NK-92 (cell line): ENCODE data around the gene BRAT1.

Experiments
- DNase-seq: peaks from one replicate; lab custom pipeline; 2025; ENCODE audit not compliant: unreplicated experiment; lab: John Stamatoyannopoulos, UW

BRAT1 gene

DNA sequence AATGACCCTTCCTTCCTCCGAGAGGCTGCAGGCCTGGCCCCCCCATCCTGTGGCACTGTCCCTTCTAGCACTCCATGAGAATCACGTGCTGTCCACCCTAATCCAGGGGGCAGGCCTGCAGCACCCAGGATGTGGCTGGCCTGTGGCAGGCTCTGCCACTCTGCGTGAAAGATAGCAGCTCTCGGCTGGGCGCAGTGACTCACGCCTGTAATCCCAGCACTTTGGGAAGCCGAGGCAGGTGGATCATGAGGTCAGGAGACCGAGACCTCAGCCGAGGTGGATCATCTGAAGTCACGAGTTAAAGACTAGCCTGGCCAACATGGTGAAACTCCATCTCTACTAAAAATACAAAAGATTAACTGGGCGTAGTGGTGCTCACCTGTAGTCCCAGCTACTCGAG, 54.6 kb downstream of the BRAT1 start:
- DNase-seq: no peak

DNA sequence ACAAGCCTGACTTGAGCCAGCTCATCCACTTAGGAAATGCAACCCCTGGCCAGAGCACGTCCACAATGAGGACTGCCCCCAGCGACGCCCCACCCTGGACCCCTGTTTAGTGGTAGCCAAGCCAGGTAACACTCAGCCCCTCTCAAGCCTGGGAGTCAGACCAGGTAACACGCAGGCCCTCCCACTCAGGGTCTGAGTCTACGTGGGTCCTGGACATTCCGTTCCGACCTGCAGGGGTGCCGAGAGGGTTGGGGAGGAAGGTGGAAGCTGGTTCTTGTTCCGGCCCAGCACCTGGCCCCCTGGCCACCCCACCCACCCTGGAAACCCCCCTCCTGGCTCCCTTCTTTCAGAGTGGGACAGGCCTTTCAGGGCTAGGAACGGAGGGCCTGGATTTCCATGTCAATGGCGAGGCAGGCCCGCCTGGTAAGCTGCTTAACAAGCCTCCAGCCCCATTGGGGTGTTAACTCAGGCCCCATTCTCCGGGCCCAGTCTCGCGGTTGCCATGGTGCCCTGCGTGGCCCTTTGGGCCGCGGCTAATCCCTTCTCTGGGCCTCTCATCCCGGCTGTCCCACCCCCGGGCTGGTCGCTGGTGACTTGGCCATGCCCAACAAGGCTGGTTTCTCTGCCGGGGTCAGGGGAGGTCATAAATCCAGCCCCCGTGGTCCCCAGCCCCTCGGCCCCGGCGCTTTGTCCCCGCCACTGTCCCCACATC, 55.4 kb downstream of the BRAT1 start:
- DNase-seq: no peak

DNA sequence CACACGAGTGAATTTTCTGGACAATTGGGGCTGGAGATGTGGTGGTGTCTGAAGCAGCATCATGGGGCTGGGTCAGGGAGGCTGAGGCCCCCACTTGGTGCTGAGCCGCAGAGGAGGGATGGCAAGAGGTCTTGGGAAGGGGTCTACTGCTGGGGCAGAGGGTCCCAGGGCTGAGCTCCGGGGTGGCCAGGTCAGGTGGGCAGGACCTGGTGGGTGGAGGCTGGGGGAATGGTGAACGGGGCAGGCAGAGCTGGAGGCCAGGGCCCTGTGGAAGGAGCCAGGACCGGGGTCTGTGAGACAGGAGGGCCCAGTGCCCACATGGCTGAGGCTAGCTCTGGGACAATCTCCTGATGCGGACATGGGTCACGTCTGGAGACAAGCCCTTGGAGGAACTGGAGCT, 56.1 kb downstream of the BRAT1 start:
- DNase-seq: no peak

DNA sequence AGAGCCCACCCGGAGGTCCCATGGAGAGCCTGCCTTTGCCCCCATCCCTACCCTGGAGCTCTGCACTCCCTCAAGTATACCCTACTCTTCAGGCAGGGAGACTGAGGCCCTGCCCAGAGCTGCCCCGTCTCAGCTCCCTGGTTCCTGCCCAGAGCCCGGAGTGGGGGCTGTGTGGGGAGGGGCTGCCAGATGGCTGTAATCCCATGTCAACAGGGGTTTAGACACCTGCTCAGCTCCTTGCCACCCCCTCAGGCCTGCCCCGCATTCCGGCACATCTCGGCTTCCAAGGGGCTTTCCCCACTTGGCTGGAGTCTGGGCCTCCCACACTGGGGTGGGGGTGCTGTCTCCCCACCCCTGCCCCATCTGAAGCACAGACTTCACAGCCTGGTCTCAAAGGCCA, 56.6 kb downstream of the BRAT1 start:
- no peak for DNase-seq

DNA sequence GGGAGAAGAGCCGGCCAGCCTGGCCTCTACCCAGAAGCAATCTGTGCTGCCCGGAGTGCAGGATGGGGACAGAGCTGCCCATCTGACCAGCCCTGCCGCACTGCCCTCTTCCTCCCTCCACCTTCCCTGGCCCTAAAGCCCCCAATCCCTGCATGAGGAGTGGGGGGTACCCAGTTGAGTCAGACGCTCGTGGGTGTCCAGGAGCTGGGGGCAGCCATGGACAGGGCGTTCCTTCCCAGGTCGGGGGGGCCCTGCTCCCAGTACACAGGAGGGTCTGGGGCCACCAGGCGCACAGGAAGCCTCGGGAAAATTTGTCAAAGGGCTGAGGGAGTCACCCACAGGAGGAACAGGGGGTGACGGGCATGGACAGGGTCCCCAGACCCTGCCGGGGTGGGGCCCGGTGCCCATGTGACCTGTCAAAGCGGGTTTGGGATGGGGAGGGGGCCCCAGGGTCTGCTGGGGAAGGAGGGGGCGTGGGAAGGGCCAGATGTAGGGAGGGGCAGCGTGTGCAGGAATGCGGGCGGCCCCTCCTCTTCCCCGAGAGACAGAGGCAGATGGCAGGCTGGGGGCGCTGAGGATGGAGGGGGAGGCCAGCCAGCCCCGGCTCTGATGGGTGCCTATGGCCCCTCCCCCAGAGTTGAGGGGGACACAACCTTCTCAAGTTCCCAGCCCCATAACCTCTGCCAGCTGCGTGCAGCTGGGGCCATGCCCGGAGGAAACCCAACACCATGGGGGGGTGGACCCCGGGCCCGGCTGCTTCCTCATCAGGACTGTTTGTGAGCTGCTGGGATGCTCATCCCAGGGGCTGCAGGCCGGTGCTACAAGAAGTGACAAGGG, 57.6 kb downstream of the BRAT1 start:
- no peak for DNase-seq

DNA sequence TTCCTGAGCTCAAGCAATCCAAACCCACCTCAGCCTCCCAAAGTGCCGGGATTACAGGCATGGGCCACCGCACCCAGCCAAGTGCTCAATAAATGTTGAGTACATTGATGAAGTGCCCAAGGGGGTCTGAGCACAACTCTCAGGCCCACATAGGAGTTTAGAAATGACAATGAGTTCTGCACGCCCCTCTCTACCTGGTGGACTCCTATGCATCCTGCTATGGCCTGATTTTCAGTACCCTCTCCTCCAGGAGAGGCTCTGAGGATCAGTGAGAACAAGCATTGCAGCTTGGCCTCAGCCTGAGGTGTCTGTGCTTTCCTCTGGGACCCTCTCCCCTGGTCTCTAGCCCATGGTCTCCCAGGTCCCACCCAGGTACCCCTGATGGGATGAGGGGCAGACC, 58.3 kb downstream of the BRAT1 start:
- no peak for DNase-seq

DNA sequence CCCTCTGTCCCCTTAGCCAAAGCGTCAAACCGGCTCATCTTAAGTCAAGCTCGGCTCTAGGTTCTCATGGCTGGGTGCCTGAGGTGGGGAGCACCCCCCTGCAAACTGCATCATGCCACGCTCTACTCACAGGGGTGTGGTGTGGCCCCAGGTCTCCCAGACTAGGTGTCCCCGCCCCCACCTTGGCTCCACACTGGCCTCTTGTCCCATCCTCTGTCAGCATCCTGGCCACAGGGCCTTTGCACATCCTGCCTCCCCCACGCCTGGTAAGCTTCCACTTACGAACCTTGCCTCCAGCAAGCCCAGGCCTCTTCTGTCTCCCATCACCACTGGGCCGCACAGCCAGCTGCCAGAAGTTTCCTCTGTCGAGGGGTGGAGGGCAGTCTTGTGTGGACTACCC, 58.9 kb downstream of the BRAT1 start:
- no peak for DNase-seq

DNA sequence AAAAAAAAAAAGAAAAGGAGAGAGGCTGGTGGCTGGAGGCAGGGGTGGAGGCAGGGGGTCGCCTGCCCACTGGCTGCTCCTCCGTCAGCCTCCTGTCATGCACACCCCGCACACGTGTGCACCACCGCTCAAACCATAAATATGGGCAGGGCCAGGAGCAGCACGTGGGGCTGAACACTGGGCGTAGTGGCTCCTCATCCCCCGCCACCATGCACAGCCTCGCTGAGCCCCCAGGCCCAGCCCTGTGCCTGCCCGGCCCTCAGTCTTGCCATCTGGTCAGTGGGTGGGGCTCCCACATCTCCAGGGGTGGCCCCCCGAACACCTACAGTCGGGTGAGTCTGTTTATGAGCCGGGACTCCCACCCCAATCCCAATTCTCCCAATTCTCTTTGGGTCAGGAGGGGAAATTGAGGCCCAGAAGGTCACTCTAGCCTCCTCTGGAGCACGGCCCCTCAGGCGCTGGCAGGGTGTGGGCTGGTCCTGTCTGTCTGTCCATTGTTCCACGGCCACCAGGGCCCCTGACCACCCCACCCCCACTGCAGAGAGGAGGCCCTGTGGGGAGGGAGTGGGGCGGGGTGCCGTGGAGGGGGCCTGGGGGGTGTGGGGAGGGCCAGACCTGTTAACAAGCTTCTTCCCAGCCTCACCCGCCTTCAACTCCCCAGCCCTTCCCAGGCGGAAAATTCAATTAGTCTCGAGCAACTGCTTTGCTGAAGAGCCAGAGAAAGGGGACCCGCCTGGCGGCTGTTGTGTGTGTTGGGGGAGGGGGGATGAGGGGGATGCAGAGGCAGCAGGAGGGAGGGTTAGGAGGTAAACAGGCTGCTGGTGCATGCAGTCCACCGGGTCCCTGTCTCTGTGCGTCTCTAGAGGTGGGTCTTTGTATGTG, 59.7 kb downstream of the BRAT1 start:
- DNase-seq: no peak

DNA sequence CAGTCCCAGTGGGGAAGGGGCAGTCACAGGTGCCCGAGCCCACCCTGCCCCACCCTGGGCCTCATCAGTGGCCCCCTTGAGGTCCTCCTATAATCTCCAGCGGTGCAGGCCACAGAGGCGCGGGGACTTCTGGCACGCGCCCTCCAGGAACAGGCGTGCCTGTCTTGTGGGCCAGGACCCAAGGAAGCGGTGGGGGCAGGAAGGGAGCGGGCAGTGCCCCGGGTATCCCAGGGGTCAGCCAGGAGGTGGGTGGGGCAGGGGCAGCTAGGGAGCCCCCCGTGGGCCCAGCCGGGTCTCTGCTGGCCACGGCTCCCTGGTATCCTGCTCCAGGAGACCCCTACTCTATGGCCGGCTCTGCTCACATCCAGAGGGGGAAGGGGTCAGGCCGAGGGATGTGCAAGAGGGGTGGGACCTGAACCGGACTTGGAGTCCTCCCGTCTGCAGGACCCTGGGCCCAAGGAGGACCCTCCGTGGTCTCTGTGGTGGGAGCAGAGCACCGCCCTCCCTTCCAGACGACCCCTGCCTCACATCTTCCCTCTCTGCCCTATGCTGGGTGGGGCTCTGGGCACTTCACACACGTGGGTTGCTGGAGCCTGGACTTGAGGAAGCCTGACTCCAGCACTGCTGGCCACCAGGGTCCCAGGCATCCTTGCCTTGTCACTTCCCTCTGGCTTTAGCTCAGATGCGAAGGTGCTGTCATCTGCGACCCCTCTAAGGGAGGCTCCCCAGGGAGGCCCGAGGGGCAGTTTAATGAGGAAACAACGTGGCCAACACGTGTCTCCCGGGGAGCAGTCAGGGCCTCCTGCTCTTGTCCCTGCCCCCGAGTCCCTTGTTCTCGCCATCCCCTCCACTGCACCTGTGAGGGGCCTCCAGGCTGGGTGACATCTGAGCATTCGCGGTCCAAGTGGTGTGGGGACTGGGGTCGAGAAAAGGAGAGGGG, 60.9 kb downstream of the BRAT1 start:
- DNase-seq: no peak

DNA sequence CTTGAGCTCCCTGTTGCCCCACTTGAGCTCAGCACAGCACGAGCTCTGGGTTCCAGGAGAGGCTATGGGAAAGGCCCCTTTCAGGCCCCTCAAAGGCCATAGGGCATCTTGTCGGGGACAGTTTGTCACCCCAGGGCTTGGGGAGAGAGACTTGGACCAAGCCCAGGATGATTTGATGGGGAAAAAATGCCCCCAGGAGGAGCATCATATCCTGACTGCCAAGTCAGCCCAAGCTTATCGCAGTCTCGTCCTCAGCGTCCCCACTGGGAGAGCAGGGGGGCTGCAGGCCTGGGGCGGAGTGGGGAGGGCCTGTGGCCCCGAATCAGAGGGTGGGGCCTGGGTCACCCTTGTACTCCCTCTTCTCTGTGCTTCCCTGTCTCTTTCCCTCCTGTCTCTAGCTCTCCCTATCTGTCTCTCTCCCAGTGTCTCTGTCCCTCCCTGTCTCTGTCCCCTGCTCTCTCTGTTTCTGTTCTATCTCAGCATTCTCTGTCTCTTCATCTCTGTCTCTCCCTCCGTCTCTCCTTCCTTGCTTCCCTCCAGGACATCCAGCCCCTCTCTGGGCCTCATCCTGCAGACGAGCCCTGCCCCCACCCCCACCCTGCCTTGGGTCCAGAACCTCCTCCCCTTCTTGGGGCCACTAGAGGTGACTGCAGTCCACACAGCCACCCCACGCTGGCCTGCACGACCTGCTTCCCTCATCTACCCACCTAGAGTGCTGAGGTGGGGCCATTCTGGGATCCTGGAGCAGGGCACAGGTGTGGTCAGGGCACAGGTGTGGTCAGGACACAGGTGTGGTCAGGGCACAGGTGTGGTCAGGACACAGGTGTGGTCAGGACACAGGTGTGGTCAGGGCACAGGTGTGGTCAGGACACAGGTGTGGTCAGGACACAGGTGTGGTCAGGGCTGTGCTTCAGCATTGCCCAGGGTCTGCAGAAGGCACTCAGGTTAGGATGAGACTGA, 61.8 kb downstream of the BRAT1 start:
- no peak for DNase-seq

DNA sequence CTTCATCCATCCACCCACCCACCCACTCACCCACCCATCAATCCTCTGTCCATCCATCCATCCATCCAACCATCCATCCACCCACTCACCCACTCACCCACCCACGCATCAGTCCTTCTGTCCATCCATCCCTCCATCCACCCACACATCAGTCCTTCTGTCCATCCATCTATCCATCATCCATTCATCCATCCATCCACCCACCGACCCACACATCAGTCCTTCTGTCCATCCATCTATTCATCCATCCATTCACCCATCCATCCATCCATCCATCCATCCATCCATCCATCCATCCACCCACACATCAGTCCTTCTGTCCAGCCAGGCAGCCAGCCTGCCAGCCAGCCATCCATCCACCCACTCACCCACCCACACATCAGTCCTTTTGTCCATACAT, 63.3 kb downstream of the BRAT1 start:
- no peak for DNase-seq

DNA sequence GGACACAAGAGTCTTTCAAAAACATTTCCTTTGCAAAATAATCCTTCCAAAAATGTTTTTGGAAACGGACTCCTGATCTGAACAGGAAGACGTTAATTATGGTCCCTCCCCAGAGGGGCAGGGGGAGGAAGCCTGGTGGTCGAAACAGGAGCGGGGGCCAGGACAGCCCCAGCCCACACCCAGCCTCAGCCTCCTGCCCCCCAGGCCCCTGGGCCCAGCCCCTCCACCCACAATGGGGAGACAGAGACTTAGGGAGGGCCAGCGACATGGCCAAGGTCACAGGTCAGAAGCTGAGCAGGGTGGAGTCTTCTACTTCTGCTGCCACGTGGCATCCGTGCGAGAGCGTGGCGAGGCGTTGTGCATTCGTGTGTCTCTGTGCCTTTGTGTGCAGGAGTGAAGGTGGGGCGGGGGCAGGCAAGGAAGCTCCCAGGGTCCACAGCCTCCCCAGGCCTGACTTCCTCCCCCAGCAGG, 65.1 kb downstream of the BRAT1 start:
- no peak for DNase-seq

DNA sequence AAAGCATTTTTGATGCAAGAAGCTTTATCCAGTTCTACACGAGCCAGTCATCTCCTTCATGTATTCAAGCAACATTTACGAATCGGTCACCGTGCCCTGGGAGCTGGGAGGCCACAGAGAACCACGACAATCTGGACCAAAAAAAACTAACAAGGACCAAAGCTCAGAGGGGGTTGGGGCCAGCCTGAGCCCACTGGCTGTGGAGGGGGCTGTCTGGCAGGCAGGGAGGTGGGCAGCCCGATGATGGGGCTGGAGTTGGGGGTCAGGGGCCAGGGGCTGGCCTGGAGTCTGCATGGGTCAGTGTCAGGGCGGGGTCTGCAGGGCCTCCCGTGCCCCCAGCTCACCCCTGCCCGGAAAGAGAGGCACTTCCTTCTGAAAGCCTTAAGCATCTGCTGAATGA, 66.6 kb downstream of the BRAT1 start:
- no peak for DNase-seq

DNA sequence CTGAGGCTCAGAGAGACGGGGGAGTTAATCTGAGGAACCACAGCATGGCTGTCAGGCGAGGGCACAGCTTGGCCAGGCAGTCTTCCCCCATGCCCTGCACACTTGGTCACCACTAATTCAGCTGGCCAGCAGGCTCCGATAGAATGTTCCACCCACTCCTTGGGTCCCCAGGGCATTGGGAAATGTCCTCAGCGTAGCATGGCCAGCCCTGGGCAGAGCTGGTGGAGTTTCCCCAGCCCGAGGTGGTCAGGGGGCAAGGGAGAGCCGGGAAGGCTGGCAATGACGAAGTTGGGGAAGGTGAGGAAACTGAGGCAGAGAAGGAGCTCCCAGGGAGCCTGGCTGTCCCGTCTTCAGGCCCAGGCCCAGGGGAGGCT, 67.1 kb downstream of the BRAT1 start:
- no peak for DNase-seq
